ENCODE measurements around the gene SYNGR3.
A peak's percentile ranks its signal among the peaks of the same experiment; 100 is the strongest.

The SYNGR3 gene

GRCh38 chr16:1968146-1968953 is 21.4 kb upstream of the SYNGR3 start:
- no peak overlapping the region for H3K4me3 ChIP-seq (ENCODE audit: low read depth, low read length)
- no peak for DNase-seq (ENCODE audit: low read depth)
- no peak for TF ChIP-seq CTCF (IDR thresholded peaks at IDR 0.05; ENCODE audit: low read depth, low read length, missing control alignments)

GRCh38 chr16:1971796-1972489 is 17.8 kb upstream of the SYNGR3 start, which contains the start of gene TBL3:
TSS of gene TBL3 (plus strand) at chr16:1972053. CDS start at chr16:1972165, 112 bp downstream.
- peak within 1 kb of the TSS; percentile 92 for H3K4me3 ChIP-seq (ENCODE audit: low read depth, low read length)
- TF ChIP-seq CTCF (IDR thresholded peaks at IDR 0.05; ENCODE audit: low read depth, low read length, missing control alignments), result no peak
- DNase-seq (ENCODE audit: low read depth), result peak; percentile 75

- no peak for DNase-seq (ENCODE audit: low read depth)
- no peak for TF ChIP-seq CTCF (IDR thresholded peaks at IDR 0.05; ENCODE audit: low read depth, low read length, missing control alignments)
- H3K4me3 ChIP-seq (ENCODE audit: low read depth, low read length), result peak overlapping the region; percentile 92
These were observed 17.3 kb upstream of the SYNGR3 start for GRCh38 chr16:1972490-1972877.

- no peak overlapping the region for H3K4me3 ChIP-seq (ENCODE audit: low read depth, low read length)
- no peak for DNase-seq (ENCODE audit: low read depth)
- TF ChIP-seq CTCF (IDR thresholded peaks at IDR 0.05; ENCODE audit: low read depth, low read length, missing control alignments), result no peak
These were observed 16.2 kb upstream of the SYNGR3 start for GRCh38 chr16:1973461-1974156.

- DNase-seq (ENCODE audit: low read depth), result no peak
- TF ChIP-seq CTCF (IDR thresholded peaks at IDR 0.05; ENCODE audit: low read depth, low read length, missing control alignments), result no peak
- H3K4me3 ChIP-seq (ENCODE audit: low read depth, low read length), result no peak overlapping the region
These were observed 15.4 kb upstream of the SYNGR3 start for GRCh38 chr16:1974157-1975070.
